Stimulated activated CD8-positive, alpha-beta memory T cell treated with anti-CD3 and anti-CD28 coated beads, Interleukin-12 subunit alpha, Interleukin-12 subunit beta, amount 100 ng/mL, for 4 hours (primary cell): ENCODE results near the gene FEZF1.

ENCODE experiments used
- DNase-seq: peaks from one replicate; pipeline ENCODE4 v3.0.0-alpha.2; 2020; ENCODE audit warnings: low read depth

The FEZF1 gene

DNA sequence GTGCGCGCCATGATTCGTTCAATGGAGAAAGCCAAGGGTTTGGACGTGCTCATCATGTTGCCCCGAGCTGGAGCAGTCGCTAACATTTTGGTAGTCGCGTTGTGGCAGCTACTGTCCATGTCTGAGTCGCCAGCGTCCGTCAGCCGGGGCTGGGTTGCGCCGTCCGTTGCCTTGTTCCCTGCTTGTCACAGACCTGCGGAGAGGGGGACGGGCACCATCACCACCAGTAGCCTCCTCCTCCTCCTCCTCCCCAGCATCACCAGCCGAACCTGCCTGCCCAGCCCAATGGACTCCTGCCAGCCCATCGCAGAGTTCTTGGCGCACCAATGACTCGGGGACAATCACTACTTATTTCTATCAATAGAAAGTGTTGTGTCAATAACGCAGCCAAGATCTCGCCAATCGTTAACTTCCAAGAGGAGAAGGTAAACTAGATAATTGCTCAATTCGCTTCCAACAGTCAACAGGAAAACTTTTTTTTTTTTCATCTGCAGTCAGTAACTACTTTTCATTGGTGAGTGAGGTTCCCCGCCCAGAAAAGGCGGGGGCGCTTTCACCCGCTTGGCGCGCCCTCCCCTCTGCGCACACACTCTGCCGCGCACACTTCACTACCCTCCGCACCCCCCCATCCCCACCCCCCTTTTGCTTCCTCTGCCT, at the start of gene FEZF1:
TSS of gene FEZF1 (minus strand) at position 432 of the 657 bp plus-strand sequence. CDS start at position 119, 313 bp downstream.
- no peak for DNase-seq

DNA sequence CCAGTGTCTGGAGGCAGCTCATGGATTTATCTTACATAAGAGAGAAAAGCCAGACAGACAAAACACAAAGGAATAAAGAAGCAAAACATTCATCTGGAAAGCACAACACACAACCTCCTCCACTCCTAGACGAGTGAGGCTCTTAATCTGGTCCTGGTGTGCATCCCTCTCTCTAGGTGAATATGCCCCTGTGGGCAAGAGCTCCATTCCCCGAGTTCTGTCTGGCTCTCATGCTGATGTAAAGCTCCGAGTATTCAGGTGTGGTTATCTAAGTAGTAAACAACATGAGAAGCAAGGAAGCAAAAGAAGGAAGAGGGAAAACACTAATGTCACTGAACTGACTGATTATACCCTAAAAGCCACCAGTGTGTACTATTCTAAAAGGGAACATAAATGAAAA, 47.9 kb upstream of the FEZF1 start:
- DNase-seq = no peak

GRCh38 chr7:122350701-122351100, 46.2 kb upstream of the FEZF1 start:
- DNase-seq = no peak

- DNase-seq = no peak
These were observed 39.7 kb upstream of the FEZF1 start for GRCh38 chr7:122344303-122344620.

- DNase-seq = no peak
These were observed 39.2 kb upstream of the FEZF1 start for GRCh38 chr7:122343601-122344302.

GRCh38 chr7:122340427-122340826, 35.9 kb upstream of the FEZF1 start:
- no peak for DNase-seq

DNA sequence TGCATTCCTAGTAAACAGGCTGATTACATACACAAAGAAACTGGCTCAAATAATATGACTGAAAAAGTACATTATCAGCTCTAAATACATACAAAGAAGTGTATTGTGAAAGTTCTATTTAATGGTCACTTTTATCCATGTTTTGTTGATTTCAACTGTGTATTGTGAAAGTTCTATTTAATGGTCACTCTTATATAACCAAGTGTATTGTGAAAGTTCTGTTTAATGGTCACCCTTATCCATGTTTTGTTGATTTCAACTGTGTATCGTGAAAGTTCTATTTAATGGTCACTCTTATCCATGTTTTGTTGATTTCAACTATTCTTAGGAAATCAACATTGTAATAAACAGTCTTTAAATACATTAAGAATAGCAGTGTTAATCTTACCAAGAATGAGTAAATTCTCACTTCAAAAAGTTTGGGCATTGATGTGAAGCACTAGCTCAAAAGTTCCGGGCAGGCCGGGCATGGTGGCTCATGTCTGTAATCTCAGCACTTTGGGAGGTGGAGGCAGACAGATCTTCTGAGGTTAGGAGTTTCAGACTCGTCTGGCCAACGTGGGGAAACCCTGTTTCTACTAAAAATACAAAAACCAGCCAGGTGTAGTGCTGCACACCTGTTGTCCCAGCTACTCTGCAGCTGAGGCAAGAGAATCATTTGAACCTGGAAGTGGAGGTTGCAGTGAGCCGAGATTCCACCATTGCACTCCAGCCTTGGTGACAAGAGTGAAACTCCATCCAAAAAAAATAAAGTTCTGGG, 34.8 kb upstream of the FEZF1 start:
- DNase-seq = no peak

DNA sequence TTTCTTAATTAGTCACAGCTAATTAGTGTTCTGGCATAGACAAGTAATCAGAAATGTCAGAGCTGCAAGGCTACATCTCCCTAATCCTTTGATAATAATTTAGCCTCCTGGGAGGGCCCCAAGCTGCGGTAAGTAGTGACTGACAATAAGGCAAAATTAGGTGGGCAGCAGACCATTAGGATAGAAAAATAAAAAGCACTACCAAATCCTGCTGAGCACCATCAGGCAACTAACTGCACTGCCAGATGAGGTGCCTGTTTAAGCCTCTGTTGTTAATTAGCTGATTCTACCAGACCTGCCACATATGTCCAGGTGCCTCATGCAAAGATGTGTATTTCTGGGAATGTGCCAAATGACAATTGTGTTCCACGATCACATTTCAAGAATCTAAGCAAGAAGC, 32.5 kb upstream of the FEZF1 start:
- DNase-seq = no peak

- DNase-seq = no peak
These were observed 24.7 kb upstream of the FEZF1 start for GRCh38 chr7:122329145-122329802.

DNA sequence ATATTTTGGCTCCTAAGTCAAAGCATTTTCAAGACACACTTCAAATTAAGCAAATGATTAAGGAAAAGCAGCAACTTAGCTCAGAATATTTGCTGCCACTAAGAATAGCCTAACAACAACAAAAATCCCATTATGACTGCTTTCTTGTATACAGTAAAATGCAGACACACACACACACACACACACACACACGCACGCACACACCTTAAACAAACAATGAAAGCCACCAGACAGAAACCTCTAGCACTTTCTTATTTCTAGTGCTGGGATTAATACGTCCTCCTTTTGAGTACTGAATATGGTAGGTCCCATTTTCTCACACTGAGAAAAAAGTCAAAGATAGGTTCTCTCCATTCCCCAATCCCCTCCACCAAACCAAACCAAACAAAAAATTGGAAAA, 23.4 kb upstream of the FEZF1 start:
- no peak for DNase-seq

GRCh38 chr7:122316467-122317388, 12.2 kb upstream of the FEZF1 start:
- no peak for DNase-seq

DNA sequence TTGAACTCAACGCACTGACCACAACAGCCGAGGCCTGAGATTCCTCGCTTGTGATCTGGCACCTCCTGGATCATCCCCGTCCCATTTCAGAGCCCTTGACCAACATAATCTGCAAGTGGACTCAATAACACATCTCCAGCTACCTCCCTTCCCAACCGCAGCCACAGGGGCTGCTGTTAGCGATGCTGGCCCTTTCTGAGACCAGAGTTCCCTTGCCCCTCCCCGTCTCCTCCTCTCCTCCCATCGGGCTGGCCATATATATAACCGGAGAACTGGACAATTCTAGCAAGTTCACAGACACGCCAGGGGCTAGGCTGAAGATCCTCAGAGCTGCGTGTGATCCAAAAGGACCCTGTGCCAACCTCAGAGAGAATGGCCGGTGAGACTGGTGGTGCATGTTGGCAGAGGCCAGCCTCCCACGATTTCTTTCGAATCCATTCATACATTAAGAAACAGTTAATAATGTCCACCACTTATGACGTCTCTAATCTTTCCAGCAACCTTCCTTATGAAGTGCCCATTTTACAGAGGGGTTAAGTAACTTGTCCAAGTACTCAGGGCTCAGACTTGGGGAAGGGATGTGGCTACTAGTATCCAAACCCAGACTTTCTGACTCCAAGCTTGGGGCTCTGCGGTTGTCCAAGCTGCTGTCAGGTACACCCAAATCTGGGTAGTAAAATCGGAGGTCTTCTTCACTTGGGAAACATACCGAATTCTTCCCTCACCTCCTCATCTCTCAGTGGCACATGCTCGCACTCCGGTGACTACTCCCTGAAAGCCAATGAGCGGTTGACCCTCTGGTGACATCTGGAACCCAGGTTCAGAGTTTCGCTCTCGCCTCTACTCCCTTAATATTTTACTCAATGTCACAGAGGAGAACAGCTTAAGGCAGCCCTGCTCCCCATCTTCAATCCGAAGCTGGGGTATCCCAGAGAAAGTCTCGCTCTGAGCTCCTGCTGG, 11.2 kb upstream of the FEZF1 start:
- no peak for DNase-seq

DNA sequence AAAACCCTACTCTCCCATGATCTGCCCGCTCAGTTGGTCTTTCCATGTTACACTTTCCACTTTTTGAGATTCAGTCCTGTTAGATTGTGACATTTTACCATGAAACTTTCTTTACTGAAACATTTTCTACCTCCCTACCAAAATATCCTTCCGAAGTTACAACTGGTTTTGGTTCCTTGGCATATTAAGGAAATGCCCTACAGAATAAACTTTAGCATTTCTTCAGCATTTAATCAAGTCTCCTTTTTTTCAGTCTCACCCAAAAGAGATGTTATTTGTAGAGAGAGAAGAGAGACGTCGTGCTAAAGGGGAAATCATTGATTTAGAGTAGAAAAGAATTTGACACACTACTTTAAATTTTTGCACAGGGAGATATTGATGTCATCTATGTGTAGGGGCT, 9.7 kb upstream of the FEZF1 start:
- DNase-seq = no peak

GRCh38 chr7:122312789-122313188, 8.2 kb upstream of the FEZF1 start:
- no peak for DNase-seq

DNA sequence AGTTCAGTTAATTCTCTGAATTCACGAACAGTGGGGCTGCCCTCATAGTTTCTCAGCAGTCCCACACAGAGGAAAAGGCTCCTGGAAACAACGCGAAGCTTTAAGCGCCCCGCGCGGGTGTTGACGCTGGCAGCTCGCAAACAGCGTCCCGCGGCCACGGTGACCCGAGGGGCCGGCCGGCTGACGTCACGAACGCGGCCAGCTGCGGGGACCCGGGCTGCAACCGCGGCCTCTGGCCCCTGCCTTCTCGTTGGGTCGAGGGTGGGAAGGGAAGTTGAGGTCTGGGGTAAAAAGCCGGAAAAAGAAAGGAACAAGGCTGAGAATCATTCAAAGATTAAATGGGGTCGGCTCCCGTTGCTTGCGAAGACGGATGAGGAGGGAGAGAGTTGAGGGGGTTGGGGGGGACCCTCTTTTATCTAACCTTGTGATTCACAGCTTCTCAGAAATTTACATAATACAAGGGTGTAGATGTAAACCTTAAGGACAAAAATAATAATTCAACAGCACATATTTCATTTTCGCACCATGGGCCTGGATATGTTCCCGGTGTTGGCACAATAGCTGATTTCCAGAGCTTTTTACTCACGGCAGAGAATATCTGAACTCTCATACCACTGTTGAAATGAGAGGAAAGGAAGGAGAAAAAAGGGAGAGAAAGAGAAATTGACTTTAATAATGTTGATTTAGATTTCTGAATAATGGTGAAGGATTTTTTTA, 7.3 kb upstream of the FEZF1 start:
- no peak for DNase-seq

DNA sequence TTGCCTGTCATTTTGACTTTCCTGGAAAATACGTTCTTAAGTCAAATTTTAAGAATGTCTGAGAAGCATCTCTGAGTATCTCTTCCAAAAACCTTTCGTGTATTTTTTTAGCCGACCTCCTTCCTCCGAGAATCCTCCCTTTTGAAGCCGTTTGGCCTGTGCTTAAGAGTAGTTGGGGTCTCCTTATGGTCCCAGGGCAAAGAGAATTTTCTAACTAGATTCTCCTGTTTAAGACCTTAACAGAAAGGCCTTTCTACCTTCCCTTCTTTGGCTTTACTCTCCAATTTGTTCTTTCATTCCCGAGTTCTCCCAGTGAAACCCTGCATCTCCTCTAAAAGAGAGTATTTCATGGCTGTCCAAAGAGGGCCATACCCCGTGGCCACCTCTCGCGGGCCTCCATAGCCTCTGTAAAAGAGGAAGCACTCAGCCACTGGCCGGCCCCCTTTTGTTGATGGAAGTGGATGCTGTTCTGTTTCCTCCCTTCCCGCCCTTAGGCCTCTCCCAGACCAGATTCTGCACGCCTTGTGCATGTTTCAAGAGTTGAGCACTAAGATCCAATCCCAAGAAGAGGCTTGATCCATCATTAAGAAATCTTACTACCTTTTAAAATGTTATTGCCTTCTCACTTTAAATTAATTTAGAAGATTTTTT, 6.6 kb upstream of the FEZF1 start:
- no peak for DNase-seq

DNA sequence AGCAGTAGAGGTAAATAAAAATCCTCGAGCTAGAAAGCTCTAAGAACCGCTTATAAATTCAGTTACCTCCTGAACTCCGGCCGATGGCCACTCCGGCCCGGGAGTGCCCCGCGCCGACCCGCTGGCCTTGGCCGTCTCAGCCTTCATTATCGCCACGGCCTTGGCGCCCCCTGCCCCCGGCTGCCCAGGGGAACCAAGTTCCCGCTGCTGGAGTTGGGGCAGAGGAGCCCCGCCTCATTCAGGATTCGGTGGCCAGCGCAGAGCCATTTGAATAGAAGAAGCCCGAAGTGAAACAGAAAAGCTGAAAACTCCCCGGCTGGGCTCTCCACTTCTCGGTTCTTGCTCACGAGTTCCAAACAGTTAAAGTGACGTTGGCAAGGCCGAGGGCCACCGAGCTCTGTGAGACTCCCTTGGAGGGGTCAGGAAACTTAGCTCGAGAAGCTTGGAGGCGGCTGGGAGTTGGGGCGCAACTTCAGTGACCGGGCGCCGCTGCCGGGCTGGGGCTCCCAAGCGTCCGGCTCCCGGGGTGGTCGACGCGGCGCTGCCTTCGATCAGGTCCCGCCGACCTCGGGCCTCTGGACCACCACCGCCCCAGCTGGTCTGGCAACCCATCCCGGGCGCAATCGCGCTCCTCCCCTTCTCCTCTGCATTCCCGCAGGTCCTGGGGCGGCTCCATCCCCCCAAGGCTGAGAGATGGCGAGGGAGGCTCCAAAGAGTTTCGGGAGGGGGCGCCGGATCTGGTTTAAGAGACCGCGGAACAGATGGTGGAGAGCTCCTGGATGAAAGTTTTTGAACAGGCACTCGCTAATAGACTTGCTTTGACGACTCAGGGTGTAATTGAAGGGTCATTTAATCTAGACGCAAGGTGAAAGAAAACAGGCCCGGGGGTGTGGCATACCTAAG, 5.8 kb upstream of the FEZF1 start:
- no peak for DNase-seq

- DNase-seq = no peak
These were observed 4.9 kb upstream of the FEZF1 start for GRCh38 chr7:122309421-122309820.
